SIG-M5 (cell line): Measurements from ENCODE around the gene HBS1L.

Source experiments
- DNase-seq: peaks from one replicate; lab custom pipeline; 2025; lab: John Stamatoyannopoulos, UW

HBS1L gene

GRCh38 chr6:134949927-134950326 lies 104.7 kb downstream of the HBS1L start, which contains the start of gene ALDH8A1:
TSS of gene ALDH8A1 (minus strand) at chr6:134950101. CDS start at chr6:134950053, 48 bp downstream.
- no peak for DNase-seq

GRCh38 chr6:134948691-134949090 lies 105.9 kb downstream of the HBS1L start:
- DNase-seq: no peak

DNA sequence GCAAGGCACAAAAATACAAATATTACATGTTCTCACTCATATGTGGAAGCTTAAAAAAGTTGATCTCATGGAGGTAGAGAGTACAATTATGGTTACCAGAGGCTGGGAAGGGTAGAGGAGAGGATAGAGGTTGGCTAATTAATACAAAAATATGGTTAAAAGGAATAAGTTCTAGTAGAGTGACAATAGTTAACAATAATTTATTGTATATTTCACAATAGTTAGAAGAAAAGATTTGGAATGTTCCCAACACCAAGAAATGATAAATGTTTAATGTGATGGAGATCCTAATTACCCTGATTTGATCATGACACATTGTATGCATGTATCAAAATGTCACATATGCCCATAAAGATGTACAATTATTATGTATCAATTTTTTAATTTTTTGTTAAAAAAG lies 106.5 kb downstream of the HBS1L start:
- DNase-seq: no peak

DNA sequence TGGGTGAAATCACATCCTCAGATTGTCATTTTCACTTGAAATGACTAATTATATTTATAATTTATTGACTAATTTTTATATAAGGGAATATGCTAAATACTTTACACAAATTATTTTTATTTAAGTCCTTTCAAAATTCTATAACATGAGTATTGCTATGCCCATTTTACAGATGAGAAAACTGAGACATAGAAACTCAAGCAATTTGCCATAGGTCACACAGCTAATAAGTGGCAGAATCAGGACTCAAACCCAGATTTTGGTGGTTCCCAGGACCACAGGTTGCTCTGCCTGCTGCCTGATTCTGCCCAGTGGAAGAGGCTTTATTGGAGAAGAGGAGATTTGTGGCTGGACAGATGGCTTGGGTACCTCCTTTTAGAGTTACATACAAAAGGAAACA lies 109.6 kb downstream of the HBS1L start:
- DNase-seq: no peak

DNA sequence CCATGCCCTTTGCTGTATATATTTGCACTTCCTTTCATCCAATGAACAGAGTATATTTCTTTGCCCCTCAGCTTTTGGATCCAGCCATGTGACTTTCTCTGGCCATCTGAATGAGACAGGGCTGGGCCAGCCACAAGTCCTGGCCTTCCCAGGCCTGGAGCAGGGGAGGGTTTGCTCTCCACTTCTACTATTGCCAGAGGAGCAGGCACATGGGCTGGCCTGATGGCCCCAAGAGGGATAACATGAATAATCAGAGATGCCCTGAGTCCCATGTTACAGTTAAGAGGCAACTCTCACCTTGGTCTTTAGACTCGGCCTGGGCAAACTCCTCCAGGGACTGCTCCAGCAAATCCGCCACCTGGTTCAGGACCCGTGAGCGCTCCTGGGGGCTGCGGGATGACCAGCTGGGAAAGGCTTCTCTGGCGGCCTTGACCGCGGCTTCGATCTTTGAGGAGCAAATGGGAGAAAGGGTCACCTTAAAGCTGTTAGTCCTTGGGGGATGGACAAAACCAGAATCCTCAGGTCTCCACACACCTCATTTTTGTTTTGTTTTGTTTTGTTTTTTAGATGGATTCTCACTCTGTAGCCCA lies 111.0 kb downstream of the HBS1L start:
- DNase-seq: no peak

DNA sequence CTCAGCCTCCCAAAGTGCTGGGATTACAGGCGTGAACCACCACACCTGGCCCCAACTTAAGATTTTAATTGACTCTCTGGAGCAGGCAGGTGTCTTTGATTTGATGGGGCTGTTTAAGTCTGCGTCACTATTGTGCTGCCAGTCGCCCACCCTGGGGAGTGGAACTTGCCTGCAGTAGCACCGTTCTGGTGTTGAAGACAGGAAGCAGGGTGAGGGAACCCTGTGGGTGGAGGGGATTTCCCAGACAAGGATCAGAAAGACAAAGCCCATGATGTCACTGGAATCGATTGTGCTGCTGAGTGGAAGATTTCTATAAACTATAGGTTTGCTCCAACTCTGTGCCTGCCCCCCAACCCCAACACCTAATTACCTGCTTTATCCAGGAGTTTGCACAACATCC lies 115.7 kb downstream of the HBS1L start:
- DNase-seq: no peak

DNA sequence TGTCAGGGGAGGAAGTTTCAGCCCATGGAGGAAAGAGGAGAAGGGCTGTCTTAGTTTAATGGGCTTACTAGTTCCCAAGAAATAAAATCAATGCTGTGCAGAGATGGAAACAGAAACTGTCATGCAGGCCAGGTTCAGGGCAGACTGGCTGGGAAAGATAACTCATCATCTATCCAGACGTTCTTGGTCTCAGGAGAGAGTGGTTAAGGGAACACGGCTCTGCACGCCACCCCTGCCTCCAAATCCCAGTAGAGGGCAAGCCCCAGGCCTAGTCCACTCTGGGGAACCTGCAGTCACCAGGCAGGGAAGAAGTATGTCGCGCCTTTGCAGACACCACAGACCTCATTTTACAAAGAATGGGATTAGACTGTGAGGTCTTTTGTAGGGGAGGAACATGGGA lies 117.2 kb downstream of the HBS1L start:
- no peak for DNase-seq

DNA sequence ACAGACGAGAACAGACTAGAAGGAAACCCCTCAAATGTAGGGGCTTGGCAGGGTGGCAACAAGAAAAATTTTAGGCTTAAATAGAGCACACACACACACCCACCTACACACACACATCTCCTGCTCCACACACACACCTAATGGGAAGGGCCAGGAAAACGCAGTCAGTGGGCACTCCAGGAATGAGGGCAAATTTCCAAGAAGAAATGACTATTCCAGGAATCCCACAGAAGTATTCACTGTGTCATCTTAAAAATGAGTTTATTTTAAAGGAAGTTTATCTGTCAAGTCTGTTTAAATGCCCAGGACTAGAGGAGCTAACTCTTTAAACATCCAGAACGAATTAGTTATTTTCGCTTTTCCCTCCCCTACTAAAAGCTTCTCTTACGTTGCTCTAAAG lies 117.7 kb downstream of the HBS1L start:
- DNase-seq: no peak

DNA sequence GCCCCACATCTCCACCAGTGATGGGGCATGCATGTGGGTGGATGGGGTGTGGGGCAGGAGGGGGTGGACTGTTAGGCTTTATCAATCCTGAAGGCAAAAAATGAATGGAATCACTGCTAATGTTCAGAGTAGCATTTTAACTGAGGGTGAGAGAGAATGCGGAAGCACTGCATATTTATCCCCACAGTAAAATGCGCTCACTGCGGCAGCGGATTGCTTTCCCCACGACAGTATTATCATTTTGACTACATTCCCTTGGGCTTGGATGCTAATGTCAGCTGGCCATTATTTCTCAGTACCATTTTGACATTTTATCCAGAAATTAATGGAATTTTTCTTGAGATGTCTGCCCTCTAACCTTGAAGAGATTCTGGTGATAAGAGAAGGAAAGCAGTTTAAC lies 118.1 kb downstream of the HBS1L start:
- DNase-seq: no peak

- no peak for DNase-seq
Observed at GRCh38 chr6:134934793-134935485, 119.7 kb downstream of the HBS1L start.

- DNase-seq: no peak
Observed at GRCh38 chr6:134932535-134933470, 121.8 kb downstream of the HBS1L start.

GRCh38 chr6:134932098-134932497 lies 122.5 kb downstream of the HBS1L start:
- DNase-seq: no peak

GRCh38 chr6:134930463-134930862 lies 124.2 kb downstream of the HBS1L start:
- DNase-seq: no peak

- no peak for DNase-seq
Observed at GRCh38 chr6:134928151-134928900, 126.3 kb downstream of the HBS1L start.

DNA sequence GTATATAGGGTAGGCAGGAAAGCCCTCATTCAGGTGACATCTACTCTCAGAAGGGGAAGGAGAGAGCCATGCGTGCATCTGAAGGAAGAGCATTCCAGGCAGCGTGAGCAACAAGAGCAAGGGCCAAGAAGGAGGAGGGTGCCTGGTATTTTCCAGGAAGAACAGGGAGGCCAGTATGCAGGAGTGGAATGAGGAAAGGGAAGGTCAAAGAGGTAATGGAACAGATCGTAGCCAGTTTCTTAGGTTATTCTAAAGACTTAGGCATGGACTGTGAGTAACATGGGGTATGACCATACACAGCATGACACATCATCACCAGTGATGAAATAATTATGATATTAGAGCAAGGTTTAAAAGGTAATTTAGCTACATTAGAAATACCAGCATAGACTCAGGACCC lies 128.8 kb downstream of the HBS1L start:
- no peak for DNase-seq

- DNase-seq: no peak
Observed at GRCh38 chr6:134921721-134922261, 132.8 kb downstream of the HBS1L start.

DNA sequence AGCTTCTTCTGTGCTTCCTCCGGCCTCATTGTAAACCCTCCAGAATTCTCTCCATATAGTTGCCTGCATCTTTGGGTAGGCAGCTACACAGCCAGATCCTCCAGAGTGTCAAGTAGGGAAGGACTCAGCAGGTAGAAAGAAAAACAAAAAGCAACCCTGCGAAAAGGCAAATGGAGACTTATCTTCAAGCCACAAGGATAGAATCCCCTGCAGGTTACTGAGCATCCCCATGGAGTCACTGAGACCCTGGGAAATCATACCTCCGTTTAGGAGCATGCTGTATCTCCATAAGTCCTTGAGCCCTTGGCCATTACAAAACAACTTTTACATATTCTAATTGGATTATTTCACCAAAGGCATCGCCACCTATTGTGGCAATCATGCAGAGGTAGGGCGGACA lies 133.3 kb downstream of the HBS1L start:
- no peak for DNase-seq

GRCh38 chr6:134920422-134920821 lies 134.2 kb downstream of the HBS1L start:
- no peak for DNase-seq

- no peak for DNase-seq
Observed at GRCh38 chr6:134918418-134918961, 136.1 kb downstream of the HBS1L start.

GRCh38 chr6:134911547-134911946 lies 143.1 kb downstream of the HBS1L start:
- DNase-seq: no peak

GRCh38 chr6:134910593-134910935 lies 144.1 kb downstream of the HBS1L start:
- DNase-seq: no peak
